ENCODE data around the gene CA9. TPM values are rescaled to one million over a fixed set of nuclear protein-coding genes. Genes with fewer than 3 reads are reported as not detected.

The CA9 gene
- total RNA-seq, 2 experiments from 2014 or later: not detected

- ATAC-seq (ENCODE audit: poor library complexity): no peak
- ChIA-PET POLR2A (interaction anchor here (1.3 kb wide), 1 partner anchor 39 kb away, joined by 3 read pairs; no protein-coding TSS in a partner anchor), CTCF (interaction anchor here (0.7 to 1.8 kb wide), 4 partner anchors 9 to 77 kb away, joined by 3 to 14 read pairs (median 4); partner anchors contain the start of genes CCDC107 and RMRP)
- Histone ChIP-seq H3K4me3 (ENCODE audit: low read length) (no peak overlapping the region), H3K27me3 (ENCODE audit: control insufficient read depth in 1 of 2, insufficient read depth in 2 of 2, low read length in 2 of 2) (no peaks in the 10 kb centered on the region), H3K9me3 (ENCODE audit: control insufficient read depth in 1 of 2, insufficient read depth in 1 of 2, low read length in 2 of 2) (no peaks in the 10 kb centered on the region), H3K4me1 (ENCODE audit: insufficient read depth, low read length) (peaks cover 26% of the 10 kb centered on the region), H3K27ac (ENCODE audit: low read depth in 1 of 2, low read length in 2 of 2) (no peak overlapping the region), H3K36me3 (ENCODE audit: insufficient read depth, low read length) (no peaks in the 10 kb centered on the region)
- H3K27me3 Mint-ChIP-seq: no peaks in the 10 kb centered on the region
- peaks cover 28% of the 10 kb centered on the region for H3K4me1 Mint-ChIP-seq (ENCODE audit: low read depth)
- intact Hi-C loops (cut with DNase I, micrococcal nuclease): no loop called here
- no peak for TF ChIP-seq CTCF (IDR thresholded peaks at IDR 0.05)
- H3K9me3 Mint-ChIP-seq: no peaks in the 10 kb centered on the region
- no peak for DNase-seq
- no peak overlapping the region for H3K27ac Mint-ChIP-seq
- H3K36me3 Mint-ChIP-seq (ENCODE audit: low read depth): no peaks in the 10 kb centered on the region
- H3K4me3 Mint-ChIP-seq: peak overlapping the region; percentile 82
These were observed 14.3 kb downstream of the CA9 start for GRCh38 chr9:35687972-35688557.

GRCh38 chr9:35688558-35689541, 15.1 kb downstream of the CA9 start:
- POLR2A ChIA-PET: interaction anchor here (1.3 to 1.7 kb wide), 2 partner anchors 40 to 42 kb away, joined by 3 to 9 read pairs; no protein-coding TSS in a partner anchor
- peak overlapping the region; percentile 1 for H3K27ac Mint-ChIP-seq
- peak overlapping the region; percentile 82 for H3K4me3 Mint-ChIP-seq
- ATAC-seq (ENCODE audit: poor library complexity) (peak; percentile 37), DNase-seq (no peak)
- intact Hi-C loops (cut with DNase I, micrococcal nuclease): no loop called here
- no peaks in the 10 kb centered on the region for H3K36me3 Mint-ChIP-seq (ENCODE audit: low read depth)
- no peaks in the 10 kb centered on the region for H3K9me3 ChIP-seq (ENCODE audit: control insufficient read depth in 1 of 2, insufficient read depth in 1 of 2, low read length in 2 of 2)
- H3K27me3 Mint-ChIP-seq: no peaks in the 10 kb centered on the region
- CTCF ChIA-PET: interaction anchor here (0.7 to 1.8 kb wide), 3 partner anchors 8 to 31 kb away, joined by 3 to 14 read pairs (median 5); partner anchors contain the start of genes CCDC107 and RMRP
- H3K27ac ChIP-seq (ENCODE audit: low read depth in 1 of 2, low read length in 2 of 2): peak overlapping the region in 1 of 2 donors; percentile 22
- H3K4me1 Mint-ChIP-seq (ENCODE audit: low read depth): peaks cover 28% of the 10 kb centered on the region
- no peaks in the 10 kb centered on the region for H3K36me3 ChIP-seq (ENCODE audit: insufficient read depth, low read length)
- TF ChIP-seq CTCF (IDR thresholded peaks at IDR 0.05): no peak
- H3K4me3 ChIP-seq (ENCODE audit: low read length): no peak overlapping the region
- H3K27me3 ChIP-seq (ENCODE audit: control insufficient read depth in 1 of 2, insufficient read depth in 2 of 2, low read length in 2 of 2): no peaks in the 10 kb centered on the region
- no peaks in the 10 kb centered on the region for H3K9me3 Mint-ChIP-seq
- H3K4me1 ChIP-seq (ENCODE audit: insufficient read depth, low read length): peaks cover 26% of the 10 kb centered on the region

GRCh38 chr9:35689542-35690293, 16.0 kb downstream of the CA9 start, which contains the start of gene TPM2:
TPM2 (minus strand) TSS chr9:35689925; CDS start chr9:35689817, 108 bp downstream.
- no peaks in the 10 kb centered on the region for H3K36me3 Mint-ChIP-seq (ENCODE audit: low read depth)
- peak within 1 kb of the TSS; percentile 88 for H3K4me3 ChIP-seq (ENCODE audit: low read length)
- DNase-seq (peak in 1 of 14 experiments; percentile 26), ATAC-seq (ENCODE audit: poor library complexity) (peak; percentile 10)
- peaks cover 28% of the 10 kb centered on the region for H3K4me1 Mint-ChIP-seq (ENCODE audit: low read depth)
- ChIA-PET POLR2A (interaction anchor here (1.3 to 2.3 kb wide), 6 partner anchors 25 to 59 kb away, joined by 3 to 10 read pairs (median 7); partner anchors contain the start of gene ARHGEF39), CTCF (interaction anchor here (1.8 kb wide), 1 partner anchor 42 kb away, joined by 5 read pairs; no protein-coding TSS in a partner anchor)
- TF ChIP-seq CTCF (IDR thresholded peaks at IDR 0.05): no peak
- H3K4me3 Mint-ChIP-seq: peak within 1 kb of the TSS; percentile 92
- no peaks in the 10 kb centered on the region for H3K27me3 ChIP-seq (ENCODE audit: control insufficient read depth in 1 of 2, insufficient read depth in 2 of 2, low read length in 2 of 2)
- H3K4me1 ChIP-seq (ENCODE audit: insufficient read depth, low read length): peaks cover 26% of the 10 kb centered on the region
- H3K9me3 ChIP-seq (ENCODE audit: control insufficient read depth in 1 of 2, insufficient read depth in 1 of 2, low read length in 2 of 2): no peaks in the 10 kb centered on the region
- H3K27me3 Mint-ChIP-seq: no peaks in the 10 kb centered on the region
- H3K9me3 Mint-ChIP-seq: no peaks in the 10 kb centered on the region
- H3K27ac ChIP-seq (ENCODE audit: low read depth in 1 of 2, low read length in 2 of 2): peak within 1 kb of the TSS; percentile 40 to 55
- peak within 1 kb of the TSS; percentile 73 for H3K27ac Mint-ChIP-seq
- intact Hi-C loops (cut with DNase I, micrococcal nuclease): no loop called here
- no peaks in the 10 kb centered on the region for H3K36me3 ChIP-seq (ENCODE audit: insufficient read depth, low read length)
